ENCODE data around the gene MAP3K3.

The MAP3K3 gene

GRCh38 chr17:63686138-63686685 is 64.0 kb downstream of the MAP3K3 start:
- Histone ChIP-seq H3K27ac (ENCODE audit: low read depth, low read length) (no peak overlapping the region), H3K4me3 (ENCODE audit: low read length) (no peak overlapping the region), H3K9me3 (ENCODE audit: control insufficient read depth, insufficient read depth, low read length) (no peaks in the 10 kb centered on the region), H3K27me3 (ENCODE audit: control insufficient read depth, low read length) (no peaks in the 10 kb centered on the region), H4K20me1 (ENCODE audit: control insufficient read depth, insufficient read depth, low read depth, low read length) (no peaks in the 10 kb centered on the region), H3K36me3 (ENCODE audit: control insufficient read depth, low read length) (peaks cover 66% of the 10 kb centered on the region), H3F3A (ENCODE audit: control insufficient read depth, insufficient read depth) (no peaks in the 10 kb centered on the region), H3K4me2 (ENCODE audit: low read length) (no peak overlapping the region), H3K4me1 (ENCODE audit: control insufficient read depth, low read length) (no peaks in the 10 kb centered on the region), H3K9me2 (replicated peaks; ENCODE audit: control insufficient read depth, low read length) (no peaks in the 10 kb centered on the region), H3K79me2 (ENCODE audit: control insufficient read depth, low read length) (no peaks in the 10 kb centered on the region)
- no peak for TF ChIP-seq CTCF (IDR thresholded peaks at IDR 0.05; ENCODE audit: low read depth, low read length, poor library complexity, severe bottlenecking)
- TF ChIP-seq EZH2phosphoT487 (IDR thresholded peaks at IDR 0.05; ENCODE audit: borderline replicate concordance, low read length): no peak

- Histone ChIP-seq H3K4me1 (ENCODE audit: control insufficient read depth, low read length) (no peaks in the 10 kb centered on the region), H3K27me3 (ENCODE audit: control insufficient read depth, low read length) (no peaks in the 10 kb centered on the region), H3K36me3 (ENCODE audit: control insufficient read depth, low read length) (peaks cover 54% of the 10 kb centered on the region), H3K79me2 (ENCODE audit: control insufficient read depth, low read length) (no peaks in the 10 kb centered on the region), H3K27ac (ENCODE audit: low read depth, low read length) (no peak overlapping the region), H3F3A (ENCODE audit: control insufficient read depth, insufficient read depth) (no peaks in the 10 kb centered on the region), H3K4me2 (ENCODE audit: low read length) (no peak overlapping the region), H3K9me2 (replicated peaks; ENCODE audit: control insufficient read depth, low read length) (no peaks in the 10 kb centered on the region), H3K9me3 (ENCODE audit: control insufficient read depth, insufficient read depth, low read length) (no peaks in the 10 kb centered on the region), H3K4me3 (ENCODE audit: low read length) (no peak overlapping the region), H4K20me1 (ENCODE audit: control insufficient read depth, insufficient read depth, low read depth, low read length) (no peaks in the 10 kb centered on the region)
- TF ChIP-seq EZH2phosphoT487 (IDR thresholded peaks at IDR 0.05; ENCODE audit: borderline replicate concordance, low read length) (no peak), CTCF (IDR thresholded peaks at IDR 0.05; ENCODE audit: low read depth, low read length, poor library complexity, severe bottlenecking) (no peak)
These were observed 66.3 kb downstream of the MAP3K3 start for GRCh38 chr17:63688396-63689020.

GRCh38 chr17:63689479-63689878 is 67.3 kb downstream of the MAP3K3 start:
- no peaks in the 10 kb centered on the region for H3K27me3 ChIP-seq (ENCODE audit: control insufficient read depth, low read length)
- H3K9me3 ChIP-seq (ENCODE audit: control insufficient read depth, insufficient read depth, low read length): no peaks in the 10 kb centered on the region
- no peaks in the 10 kb centered on the region for H4K20me1 ChIP-seq (ENCODE audit: control insufficient read depth, insufficient read depth, low read depth, low read length)
- H3K4me1 ChIP-seq (ENCODE audit: control insufficient read depth, low read length): peaks cover 3% of the 10 kb centered on the region
- H3K4me3 ChIP-seq (ENCODE audit: low read length): no peak overlapping the region
- no peak overlapping the region for H3K4me2 ChIP-seq (ENCODE audit: low read length)
- H3K9me2 ChIP-seq (replicated peaks; ENCODE audit: control insufficient read depth, low read length): no peaks in the 10 kb centered on the region
- no peak overlapping the region for H3K27ac ChIP-seq (ENCODE audit: low read depth, low read length)
- TF ChIP-seq CTCF (IDR thresholded peaks at IDR 0.05; ENCODE audit: low read depth, low read length, poor library complexity, severe bottlenecking) (no peak), EZH2phosphoT487 (IDR thresholded peaks at IDR 0.05; ENCODE audit: borderline replicate concordance, low read length) (no peak)
- H3F3A ChIP-seq (ENCODE audit: control insufficient read depth, insufficient read depth): 0 out of 2 replicates have a peak, but pooled peaks cover 3% of the 10 kb centered on the region
- H3K36me3 ChIP-seq (ENCODE audit: control insufficient read depth, low read length): peaks cover 53% of the 10 kb centered on the region
- H3K79me2 ChIP-seq (ENCODE audit: control insufficient read depth, low read length): no peaks in the 10 kb centered on the region

Measured in DOHH2 (cell line).